Measurements from ENCODE around the gene TNS2.

DNA sequence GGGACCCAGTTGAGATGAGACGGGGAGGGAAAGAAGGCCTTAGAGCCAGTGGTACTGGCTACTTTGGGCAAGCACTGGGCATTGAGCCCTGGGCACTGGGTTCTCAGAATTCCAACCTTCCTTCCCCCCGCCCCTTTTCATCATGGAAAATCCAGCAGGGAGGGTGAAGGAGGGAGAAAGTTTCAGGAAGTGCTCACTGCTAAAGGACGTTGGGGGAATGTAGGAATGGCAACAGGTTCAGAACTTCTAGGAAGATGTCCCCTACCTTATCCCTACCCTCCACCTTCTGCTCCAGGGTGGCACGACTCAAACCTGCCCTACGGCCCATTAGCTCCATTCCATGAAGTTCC is 4.2 kb upstream of the TNS2 start:
- TF ChIP-seq, protein P1, sequence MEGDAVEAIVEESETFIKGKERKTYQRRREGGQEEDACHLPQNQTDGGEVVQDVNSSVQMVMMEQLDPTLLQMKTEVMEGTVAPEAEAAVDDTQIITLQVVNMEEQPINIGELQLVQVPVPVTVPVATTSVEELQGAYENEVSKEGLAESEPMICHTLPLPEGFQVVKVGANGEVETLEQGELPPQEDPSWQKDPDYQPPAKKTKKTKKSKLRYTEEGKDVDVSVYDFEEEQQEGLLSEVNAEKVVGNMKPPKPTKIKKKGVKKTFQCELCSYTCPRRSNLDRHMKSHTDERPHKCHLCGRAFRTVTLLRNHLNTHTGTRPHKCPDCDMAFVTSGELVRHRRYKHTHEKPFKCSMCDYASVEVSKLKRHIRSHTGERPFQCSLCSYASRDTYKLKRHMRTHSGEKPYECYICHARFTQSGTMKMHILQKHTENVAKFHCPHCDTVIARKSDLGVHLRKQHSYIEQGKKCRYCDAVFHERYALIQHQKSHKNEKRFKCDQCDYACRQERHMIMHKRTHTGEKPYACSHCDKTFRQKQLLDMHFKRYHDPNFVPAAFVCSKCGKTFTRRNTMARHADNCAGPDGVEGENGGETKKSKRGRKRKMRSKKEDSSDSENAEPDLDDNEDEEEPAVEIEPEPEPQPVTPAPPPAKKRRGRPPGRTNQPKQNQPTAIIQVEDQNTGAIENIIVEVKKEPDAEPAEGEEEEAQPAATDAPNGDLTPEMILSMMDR (IDR thresholded peaks at IDR 0.05), result no peak
- TF ChIP-seq, protein P2, sequence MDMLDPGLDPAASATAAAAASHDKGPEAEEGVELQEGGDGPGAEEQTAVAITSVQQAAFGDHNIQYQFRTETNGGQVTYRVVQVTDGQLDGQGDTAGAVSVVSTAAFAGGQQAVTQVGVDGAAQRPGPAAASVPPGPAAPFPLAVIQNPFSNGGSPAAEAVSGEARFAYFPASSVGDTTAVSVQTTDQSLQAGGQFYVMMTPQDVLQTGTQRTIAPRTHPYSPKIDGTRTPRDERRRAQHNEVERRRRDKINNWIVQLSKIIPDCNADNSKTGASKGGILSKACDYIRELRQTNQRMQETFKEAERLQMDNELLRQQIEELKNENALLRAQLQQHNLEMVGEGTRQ (IDR thresholded peaks at IDR 0.05; ENCODE audit: borderline replicate concordance, low read depth, low read length), result no peak
- TF ChIP-seq MEF2A (IDR thresholded peaks at IDR 0.05; ENCODE audit: borderline replicate concordance, low read depth) (no peak), EP300 (IDR thresholded peaks at IDR 0.05; ENCODE audit: borderline replicate concordance in 1 of 2, low read depth in 1 of 2, low read length in 1 of 2) (no peak)
- TF ChIP-seq, protein P3, sequence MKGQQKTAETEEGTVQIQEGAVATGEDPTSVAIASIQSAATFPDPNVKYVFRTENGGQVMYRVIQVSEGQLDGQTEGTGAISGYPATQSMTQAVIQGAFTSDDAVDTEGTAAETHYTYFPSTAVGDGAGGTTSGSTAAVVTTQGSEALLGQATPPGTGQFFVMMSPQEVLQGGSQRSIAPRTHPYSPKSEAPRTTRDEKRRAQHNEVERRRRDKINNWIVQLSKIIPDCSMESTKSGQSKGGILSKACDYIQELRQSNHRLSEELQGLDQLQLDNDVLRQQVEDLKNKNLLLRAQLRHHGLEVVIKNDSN (IDR thresholded peaks at IDR 0.05; ENCODE audit: borderline replicate concordance, low read depth), result no peak

All from SK-N-SH (cell line).